ENCODE data around the gene ZFR.

Gene ZFR

GRCh38 chr5:32444431-32445286 is at the start of gene ZFR:
TSS of gene ZFR (minus strand) at chr5:32444740. CDS start at chr5:32444658, 82 bp downstream.
- Histone ChIP-seq H3K9me3 (ENCODE audit: low read length) (peaks cover 3% of the 10 kb centered on the region), H3K4me1 (ENCODE audit: insufficient read depth, low read length) (peaks cover 19% of the 10 kb centered on the region), H3K4me3 (ENCODE audit: low read length) (peak within 1 kb of the TSS; percentile 96), H3K36me3 (ENCODE audit: insufficient read depth, low read length) (peaks cover 5% of the 10 kb centered on the region), H2AFZ (ENCODE audit: low read depth, low read length) (peak within 1 kb of the TSS; percentile 65), H3K27me3 (ENCODE audit: insufficient read depth, low read length) (peaks cover 3% of the 10 kb centered on the region)

- Histone ChIP-seq H3K27me3 (ENCODE audit: insufficient read depth, low read length) (no peaks in the 10 kb centered on the region), H3K4me1 (ENCODE audit: insufficient read depth, low read length) (peaks cover 5% of the 10 kb centered on the region), H3K4me3 (ENCODE audit: low read length) (no peak overlapping the region), H3K36me3 (ENCODE audit: insufficient read depth, low read length) (no peaks in the 10 kb centered on the region), H2AFZ (ENCODE audit: low read depth, low read length) (no peak overlapping the region), H3K9me3 (ENCODE audit: low read length) (peaks cover 2% of the 10 kb centered on the region)
These were observed 46.5 kb upstream of the ZFR start for GRCh38 chr5:32490972-32491557.

GRCh38 chr5:32489791-32490562 is 45.4 kb upstream of the ZFR start:
- H3K4me1 ChIP-seq (ENCODE audit: insufficient read depth, low read length), result peaks cover 5% of the 10 kb centered on the region
- peak overlapping the region; percentile 18 for H2AFZ ChIP-seq (ENCODE audit: low read depth, low read length)
- peaks cover under 1% of the 10 kb centered on the region for H3K9me3 ChIP-seq (ENCODE audit: low read length)
- no peaks in the 10 kb centered on the region for H3K36me3 ChIP-seq (ENCODE audit: insufficient read depth, low read length)
- H3K4me3 ChIP-seq (ENCODE audit: low read length), result no peak overlapping the region
- H3K27me3 ChIP-seq (ENCODE audit: insufficient read depth, low read length), result no peaks in the 10 kb centered on the region

DNA sequence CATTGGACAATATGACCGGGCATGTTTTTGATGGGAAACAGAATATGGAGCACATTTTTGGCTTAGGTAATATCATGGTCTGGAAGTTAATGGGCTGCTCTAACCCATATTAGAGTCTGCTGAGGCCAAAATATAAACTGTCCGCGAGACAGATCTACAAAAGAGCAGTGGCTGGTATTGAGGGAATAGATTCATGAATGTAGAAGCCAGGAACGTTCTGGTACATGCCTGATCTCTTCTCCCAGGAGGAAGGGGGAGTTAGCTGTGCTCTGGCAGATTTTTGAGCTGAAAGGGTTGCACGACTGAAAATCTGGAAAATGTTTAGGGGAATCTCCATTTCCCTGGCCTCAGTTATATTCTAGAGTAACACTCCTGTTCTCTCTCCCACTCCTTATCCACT is 42.9 kb upstream of the ZFR start:
- H3K36me3 ChIP-seq (ENCODE audit: insufficient read depth, low read length), result no peaks in the 10 kb centered on the region
- no peaks in the 10 kb centered on the region for H3K9me3 ChIP-seq (ENCODE audit: low read length)

DNA sequence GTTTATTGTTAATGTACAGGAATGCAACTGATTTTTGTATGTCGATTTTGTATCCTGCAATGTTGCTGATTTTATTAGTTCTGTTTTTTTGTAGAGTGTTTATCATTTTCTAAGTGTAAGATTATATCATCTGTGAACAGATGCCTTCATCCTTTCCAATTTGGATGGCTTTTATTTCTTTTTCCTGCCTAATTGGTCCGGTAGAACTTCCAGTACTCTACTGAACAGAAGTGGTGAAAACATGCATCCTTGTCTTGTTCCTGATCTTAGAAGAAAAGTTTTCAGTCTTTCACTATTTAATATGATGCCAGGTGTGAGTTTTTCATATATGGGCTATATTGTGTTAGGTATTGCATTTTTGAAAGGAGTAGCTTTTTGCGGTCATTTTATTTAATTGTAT is 42.5 kb upstream of the ZFR start:
- H3K36me3 ChIP-seq (ENCODE audit: insufficient read depth, low read length), result no peaks in the 10 kb centered on the region
- peaks cover 5% of the 10 kb centered on the region for H3K4me1 ChIP-seq (ENCODE audit: insufficient read depth, low read length)
- H3K4me3 ChIP-seq (ENCODE audit: low read length), result no peak overlapping the region
- H2AFZ ChIP-seq (ENCODE audit: low read depth, low read length), result no peak overlapping the region
- no peaks in the 10 kb centered on the region for H3K9me3 ChIP-seq (ENCODE audit: low read length)
- no peaks in the 10 kb centered on the region for H3K27me3 ChIP-seq (ENCODE audit: insufficient read depth, low read length)

More for the DNA sequence above, 42.9 kb upstream of the ZFR start:
- H3K4me3 ChIP-seq (ENCODE audit: low read length), result no peak overlapping the region
- no peak overlapping the region for H2AFZ ChIP-seq (ENCODE audit: low read depth, low read length)
- peaks cover 5% of the 10 kb centered on the region for H3K4me1 ChIP-seq (ENCODE audit: insufficient read depth, low read length)
- H3K27me3 ChIP-seq (ENCODE audit: insufficient read depth, low read length), result no peaks in the 10 kb centered on the region

GRCh38 chr5:32482193-32482592 is 37.7 kb upstream of the ZFR start:
- Histone ChIP-seq H3K4me3 (ENCODE audit: low read length) (no peak overlapping the region), H2AFZ (ENCODE audit: low read depth, low read length) (no peak overlapping the region), H3K36me3 (ENCODE audit: insufficient read depth, low read length) (no peaks in the 10 kb centered on the region), H3K27me3 (ENCODE audit: insufficient read depth, low read length) (no peaks in the 10 kb centered on the region), H3K4me1 (ENCODE audit: insufficient read depth, low read length) (no peaks in the 10 kb centered on the region), H3K9me3 (ENCODE audit: low read length) (no peaks in the 10 kb centered on the region)

GRCh38 chr5:32479096-32479495 is 34.6 kb upstream of the ZFR start:
- Histone ChIP-seq H3K4me1 (ENCODE audit: insufficient read depth, low read length) (peaks cover 14% of the 10 kb centered on the region), H3K36me3 (ENCODE audit: insufficient read depth, low read length) (no peaks in the 10 kb centered on the region), H3K4me3 (ENCODE audit: low read length) (no peak overlapping the region), H2AFZ (ENCODE audit: low read depth, low read length) (no peak overlapping the region), H3K9me3 (ENCODE audit: low read length) (no peaks in the 10 kb centered on the region), H3K27me3 (ENCODE audit: insufficient read depth, low read length) (no peaks in the 10 kb centered on the region)

DNA sequence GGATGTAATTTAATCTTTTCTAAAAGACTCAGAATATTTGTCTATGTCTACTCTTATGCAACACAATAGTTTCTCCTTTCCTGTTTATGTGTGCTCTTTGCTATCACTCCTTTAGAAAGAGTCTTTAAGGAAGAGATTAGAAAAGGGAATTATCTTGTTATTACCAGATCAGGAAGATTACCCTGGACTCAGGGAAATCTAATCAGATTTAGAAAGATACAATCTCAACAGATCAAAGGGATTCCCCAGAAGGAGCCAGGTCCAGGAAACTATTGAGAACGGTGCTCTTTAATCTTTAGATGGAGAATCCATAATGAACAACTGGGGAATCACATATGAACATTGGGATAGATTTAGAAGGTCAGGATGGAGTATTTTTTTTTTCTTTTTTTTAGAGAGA is 32.4 kb upstream of the ZFR start:
- Histone ChIP-seq H3K4me1 (ENCODE audit: insufficient read depth, low read length) (peaks cover 14% of the 10 kb centered on the region), H3K27me3 (ENCODE audit: insufficient read depth, low read length) (no peaks in the 10 kb centered on the region), H3K36me3 (ENCODE audit: insufficient read depth, low read length) (no peaks in the 10 kb centered on the region)

DNA sequence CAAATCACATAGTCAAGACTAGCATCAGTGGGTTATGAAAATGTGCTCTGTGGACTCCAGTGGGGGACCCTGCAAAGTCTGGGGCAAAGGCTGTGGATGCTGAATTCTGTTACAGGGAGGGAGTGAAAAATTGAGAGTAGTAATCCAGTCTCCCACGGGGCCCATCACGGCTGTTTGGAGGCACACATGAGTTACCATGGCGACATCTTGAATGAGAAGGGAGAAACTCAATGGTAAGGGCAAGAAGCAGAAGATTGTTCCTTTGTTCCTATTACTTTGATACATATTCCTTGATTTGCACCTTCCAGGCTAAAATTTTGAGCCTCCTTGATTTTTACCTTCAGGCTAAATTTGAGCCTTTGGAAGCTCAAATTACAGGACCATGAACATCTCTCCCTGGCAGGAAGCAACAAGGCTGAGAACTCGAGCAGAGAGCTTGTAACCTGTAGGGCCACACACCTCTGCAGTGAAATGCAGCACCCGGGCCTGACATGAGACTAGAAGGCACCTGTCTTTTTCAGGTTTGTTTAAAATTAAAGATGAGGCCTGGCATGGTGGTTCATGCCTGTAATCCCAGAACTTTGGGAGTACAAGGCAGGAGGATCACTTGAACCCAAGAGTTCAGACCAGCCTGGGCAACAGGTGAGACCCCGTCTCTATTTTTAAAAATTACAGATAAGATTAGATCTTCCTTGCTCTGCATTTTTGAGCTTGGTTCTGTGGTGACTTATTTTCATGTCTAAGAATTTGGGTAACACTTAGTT is 31.0 kb upstream of the ZFR start:
- no peaks in the 10 kb centered on the region for H3K36me3 ChIP-seq (ENCODE audit: insufficient read depth, low read length)
- peaks cover 14% of the 10 kb centered on the region for H3K4me1 ChIP-seq (ENCODE audit: insufficient read depth, low read length)
- H3K27me3 ChIP-seq (ENCODE audit: insufficient read depth, low read length), result no peaks in the 10 kb centered on the region
- H2AFZ ChIP-seq (ENCODE audit: low read depth, low read length), result no peak overlapping the region
- no peaks in the 10 kb centered on the region for H3K9me3 ChIP-seq (ENCODE audit: low read length)
- no peak overlapping the region for H3K4me3 ChIP-seq (ENCODE audit: low read length)

More for the DNA sequence above, 32.4 kb upstream of the ZFR start:
- no peaks in the 10 kb centered on the region for H3K9me3 ChIP-seq (ENCODE audit: low read length)
- no peak overlapping the region for H2AFZ ChIP-seq (ENCODE audit: low read depth, low read length)
- H3K4me3 ChIP-seq (ENCODE audit: low read length), result no peak overlapping the region

GRCh38 chr5:32474209-32474854 is 29.8 kb upstream of the ZFR start:
- H3K9me3 ChIP-seq (ENCODE audit: low read length), result no peaks in the 10 kb centered on the region
- no peaks in the 10 kb centered on the region for H3K36me3 ChIP-seq (ENCODE audit: insufficient read depth, low read length)
- H3K4me1 ChIP-seq (ENCODE audit: insufficient read depth, low read length), result peaks cover 14% of the 10 kb centered on the region
- H2AFZ ChIP-seq (ENCODE audit: low read depth, low read length), result no peak overlapping the region
- H3K4me3 ChIP-seq (ENCODE audit: low read length), result no peak overlapping the region
- no peaks in the 10 kb centered on the region for H3K27me3 ChIP-seq (ENCODE audit: insufficient read depth, low read length)

- Histone ChIP-seq H3K4me3 (ENCODE audit: low read length) (no peak overlapping the region), H3K4me1 (ENCODE audit: insufficient read depth, low read length) (peaks cover 14% of the 10 kb centered on the region), H2AFZ (ENCODE audit: low read depth, low read length) (no peak overlapping the region), H3K27me3 (ENCODE audit: insufficient read depth, low read length) (no peaks in the 10 kb centered on the region), H3K9me3 (ENCODE audit: low read length) (no peaks in the 10 kb centered on the region), H3K36me3 (ENCODE audit: insufficient read depth, low read length) (no peaks in the 10 kb centered on the region)
These were observed 28.5 kb upstream of the ZFR start for GRCh38 chr5:32473072-32473471.

- Histone ChIP-seq H3K36me3 (ENCODE audit: insufficient read depth, low read length) (no peaks in the 10 kb centered on the region), H3K27me3 (ENCODE audit: insufficient read depth, low read length) (no peaks in the 10 kb centered on the region), H3K4me1 (ENCODE audit: insufficient read depth, low read length) (peaks cover 14% of the 10 kb centered on the region), H3K9me3 (ENCODE audit: low read length) (no peaks in the 10 kb centered on the region), H2AFZ (ENCODE audit: low read depth, low read length) (no peak overlapping the region), H3K4me3 (ENCODE audit: low read length) (no peak overlapping the region)
These were observed 27.2 kb upstream of the ZFR start for GRCh38 chr5:32471784-32472183.
